CD4-positive, alpha-beta T cell treated with Interleukin-17A for 1 hour (primary cell): ENCODE measurements around the gene CIAPIN1.
"Not testable (repeated sequence)": the region's sequence is repeated elsewhere in the genome, so short reads cannot be mapped to it uniquely, and the experiment has no call there.

Experiments used
- DNase-seq: peaks from one replicate; pipeline ENCODE4 v3.0.0-alpha.2; 2020

The CIAPIN1 gene

DNA sequence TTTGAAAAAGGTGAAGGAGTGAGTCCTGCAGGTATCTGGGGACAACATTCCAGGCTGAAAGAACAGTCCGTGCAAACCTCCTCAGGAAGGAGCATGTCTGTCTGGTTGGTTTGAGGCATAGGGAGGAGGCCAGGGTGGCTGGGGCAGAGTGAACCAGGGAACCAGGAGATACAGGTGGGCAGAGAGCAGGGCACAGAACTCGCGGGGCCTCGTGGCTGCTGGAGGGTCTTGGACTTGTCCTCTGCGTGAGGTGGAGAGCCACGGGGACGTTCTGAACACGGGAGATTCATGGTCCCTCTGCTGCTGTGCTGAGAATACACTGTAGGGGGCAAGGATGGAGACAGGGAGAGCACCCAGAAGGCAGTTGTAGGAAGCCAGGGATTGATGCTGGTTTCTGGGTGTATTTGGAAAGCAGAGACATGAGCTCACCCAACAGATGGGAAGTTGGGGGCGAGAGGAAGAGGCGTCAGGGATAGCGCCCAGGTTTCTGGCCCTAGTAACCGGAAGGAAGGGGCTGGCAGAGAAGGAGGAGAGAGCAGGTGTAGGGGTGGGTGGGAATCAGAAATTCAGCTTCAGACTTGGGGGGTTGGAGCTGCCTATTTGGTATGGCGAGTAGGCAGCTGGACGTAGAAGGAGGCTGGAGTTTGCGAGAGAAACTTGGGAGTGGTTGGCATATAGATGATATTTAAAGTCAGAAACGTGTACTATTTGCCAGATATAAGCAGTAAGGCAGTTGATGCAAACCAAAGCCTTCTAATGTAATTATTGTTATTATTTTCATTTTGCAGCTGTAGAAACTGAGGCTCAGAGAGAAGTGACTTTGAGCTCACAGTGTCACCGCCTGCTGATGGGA is 43.0 kb downstream of the CIAPIN1 start, which contains the start of gene CCL17:
Gene CCL17, plus strand, starts transcription at position 803 of the 853 bp plus-strand sequence. CDS start 9,166 bp downstream, outside the sequence.
- DNase-seq = no peak

DNA sequence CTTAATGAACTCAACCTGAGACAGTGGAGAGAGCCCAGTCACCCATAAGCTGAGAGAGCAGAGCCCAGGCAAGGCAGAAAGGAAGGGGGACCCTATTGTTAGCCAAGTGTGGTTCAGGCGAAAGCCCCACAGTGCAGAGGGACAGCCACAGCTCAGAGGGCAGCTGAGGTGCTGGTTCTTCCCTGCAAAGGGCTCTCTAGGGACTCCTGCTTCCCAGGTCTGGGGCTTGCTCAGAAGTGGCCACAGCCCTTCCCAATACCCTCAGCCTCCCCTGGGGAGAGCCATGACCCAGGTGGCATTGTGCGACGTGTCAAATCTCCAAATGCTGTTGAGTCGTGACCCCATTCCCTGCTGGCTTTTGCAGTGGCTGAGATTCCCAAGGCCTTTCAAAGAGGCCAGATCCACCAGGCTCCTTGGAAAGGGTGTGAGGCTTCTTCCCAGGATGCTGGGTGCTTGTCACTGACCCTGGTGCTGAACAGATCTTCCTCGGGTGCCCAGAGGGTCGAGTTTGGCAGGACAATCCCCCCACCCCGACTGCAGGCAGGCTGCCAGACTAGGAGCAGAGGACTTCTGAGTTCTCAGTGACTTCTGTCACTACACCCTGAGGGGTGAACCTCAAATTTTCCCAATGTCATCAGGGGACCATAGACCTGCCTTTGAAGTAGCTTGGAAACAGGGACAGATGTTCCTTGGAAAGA is 45.1 kb downstream of the CIAPIN1 start:
- DNase-seq = no peak

DNA sequence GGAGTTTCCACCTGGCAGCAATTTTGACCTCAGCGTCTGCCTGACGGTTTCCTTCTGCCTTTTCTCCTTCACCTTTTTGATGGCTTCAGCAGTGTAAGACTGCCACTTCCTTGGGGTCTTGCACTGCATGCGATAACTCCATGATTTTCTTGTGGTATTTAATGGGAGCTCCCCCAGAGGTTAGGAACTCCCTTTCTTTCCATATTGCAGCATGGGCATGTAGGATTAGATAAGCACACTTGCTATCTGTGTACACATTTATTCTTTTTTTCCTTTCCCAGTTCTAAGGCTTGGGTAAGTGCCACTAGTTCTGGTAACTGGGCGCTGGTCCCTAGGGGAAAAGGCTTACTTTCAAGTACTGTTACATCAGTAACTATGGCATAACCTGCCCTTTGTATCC is 49.7 kb downstream of the CIAPIN1 start:
- DNase-seq = not testable (repeated sequence)

DNA sequence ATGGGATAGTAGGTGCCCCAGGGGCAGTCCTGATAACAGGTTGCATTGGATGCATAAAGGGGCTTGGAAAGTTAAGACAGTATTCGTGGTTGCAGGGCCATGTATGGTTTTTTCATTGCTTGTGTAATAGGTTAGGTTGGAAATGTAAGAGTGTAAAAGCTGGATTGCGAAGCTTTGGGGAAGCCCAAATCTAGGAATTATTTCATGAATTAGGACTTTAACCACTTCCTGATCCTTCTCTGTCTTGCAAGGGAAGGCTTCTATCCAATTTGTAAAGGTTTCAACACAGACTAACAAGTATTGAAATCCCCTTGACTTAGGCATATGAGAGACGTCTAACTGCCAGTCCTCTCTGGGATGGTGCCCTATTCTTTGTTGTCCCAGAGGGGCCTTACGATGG is 50.4 kb downstream of the CIAPIN1 start:
- no peak for DNase-seq

DNA sequence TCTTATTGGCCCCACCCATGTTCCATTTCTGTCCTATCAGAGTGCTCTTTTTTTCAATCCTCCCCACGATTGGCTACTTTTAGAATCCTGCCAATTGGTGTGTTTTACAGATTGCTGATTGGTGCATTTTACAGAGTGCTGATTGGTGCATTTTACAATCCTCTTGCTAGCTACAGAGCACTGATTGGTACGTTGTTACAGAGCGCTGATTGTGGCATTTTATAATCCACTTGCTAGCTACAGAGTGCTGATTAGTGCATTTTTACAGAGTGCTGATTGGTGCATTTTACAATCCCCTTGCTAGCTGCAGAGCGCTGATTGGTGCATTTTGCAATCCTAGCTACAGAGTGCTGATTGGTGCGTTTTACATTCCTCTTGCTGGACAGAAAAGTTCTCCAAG is 52.2 kb downstream of the CIAPIN1 start:
- DNase-seq = no peak

DNA sequence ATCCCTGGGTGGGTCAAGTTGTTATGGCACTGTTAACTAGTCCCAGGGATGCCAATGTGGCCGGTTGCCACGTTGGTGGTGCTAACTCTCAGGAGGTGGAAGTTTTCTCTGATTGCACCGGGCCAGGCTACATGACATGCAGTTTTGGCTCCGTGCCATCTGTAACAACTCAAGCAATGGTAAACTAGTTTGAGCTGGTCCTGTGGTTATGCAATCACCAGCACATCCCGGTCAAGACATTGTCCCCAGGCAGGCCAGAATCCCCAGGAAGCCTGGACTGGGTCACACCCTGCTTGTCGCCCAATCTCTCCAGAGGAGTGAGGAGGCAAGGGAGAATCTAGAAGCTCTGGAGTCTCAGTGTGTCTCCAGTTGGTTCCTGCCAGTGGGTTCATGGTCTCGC is 52.7 kb downstream of the CIAPIN1 start:
- DNase-seq = no peak

DNA sequence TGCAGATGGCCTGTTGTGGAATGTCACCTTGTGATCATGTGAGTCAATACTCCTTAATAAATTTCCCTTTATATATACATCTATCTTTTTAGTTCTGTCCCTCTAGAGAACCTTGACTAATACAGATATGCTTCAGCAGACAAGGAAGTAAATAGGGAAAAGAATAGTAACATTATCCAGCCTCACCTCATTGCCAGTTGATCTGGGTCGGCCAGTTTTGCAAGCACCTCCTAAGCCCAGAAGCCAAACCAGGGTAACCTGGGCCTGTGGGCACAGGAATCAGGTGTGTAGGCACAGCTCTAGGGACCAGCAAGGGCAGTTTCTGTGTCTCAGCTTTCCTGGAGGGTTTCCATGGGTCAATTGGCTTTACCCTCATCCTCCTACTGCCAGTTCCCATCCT is 54.5 kb downstream of the CIAPIN1 start:
- no peak for DNase-seq

DNA sequence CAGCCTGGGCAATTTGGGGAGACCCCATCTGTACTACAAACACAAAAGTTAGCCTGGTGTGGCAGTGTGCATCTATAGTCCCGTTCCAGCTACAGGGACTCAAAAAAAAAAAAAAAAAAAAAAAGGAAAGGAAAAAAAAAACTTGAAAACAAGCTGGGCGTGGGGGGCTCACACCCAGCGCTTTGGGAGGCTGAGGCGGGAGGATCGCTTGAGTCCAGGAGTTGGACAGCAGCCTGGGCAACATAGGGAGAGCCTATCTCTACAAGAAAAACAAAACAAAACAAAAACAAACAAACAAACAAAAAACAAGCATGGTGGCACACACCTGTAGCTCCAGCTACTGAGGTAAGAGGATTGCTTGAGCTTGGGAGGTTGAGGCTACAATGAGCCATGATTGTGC is 55.5 kb downstream of the CIAPIN1 start:
- DNase-seq = no peak

DNA sequence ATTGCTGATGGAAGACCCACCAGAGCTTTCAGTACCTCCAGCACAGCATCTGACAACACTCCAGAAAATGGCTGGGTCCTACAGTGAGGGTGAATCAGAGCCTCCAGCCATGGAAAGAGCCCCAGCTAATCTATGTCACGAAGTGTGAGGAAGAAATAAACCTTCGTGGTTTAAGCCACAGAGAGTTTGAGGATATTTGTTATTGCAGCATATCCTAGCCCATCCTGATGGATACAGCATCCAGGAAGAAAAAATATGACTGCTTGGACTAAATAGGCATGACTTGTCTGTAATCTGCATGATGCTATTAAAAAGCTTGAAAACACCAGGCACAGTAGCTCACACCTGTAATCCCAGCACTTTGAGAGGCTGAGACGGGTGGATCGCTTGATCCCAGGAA is 55.9 kb downstream of the CIAPIN1 start:
- no peak for DNase-seq

DNA sequence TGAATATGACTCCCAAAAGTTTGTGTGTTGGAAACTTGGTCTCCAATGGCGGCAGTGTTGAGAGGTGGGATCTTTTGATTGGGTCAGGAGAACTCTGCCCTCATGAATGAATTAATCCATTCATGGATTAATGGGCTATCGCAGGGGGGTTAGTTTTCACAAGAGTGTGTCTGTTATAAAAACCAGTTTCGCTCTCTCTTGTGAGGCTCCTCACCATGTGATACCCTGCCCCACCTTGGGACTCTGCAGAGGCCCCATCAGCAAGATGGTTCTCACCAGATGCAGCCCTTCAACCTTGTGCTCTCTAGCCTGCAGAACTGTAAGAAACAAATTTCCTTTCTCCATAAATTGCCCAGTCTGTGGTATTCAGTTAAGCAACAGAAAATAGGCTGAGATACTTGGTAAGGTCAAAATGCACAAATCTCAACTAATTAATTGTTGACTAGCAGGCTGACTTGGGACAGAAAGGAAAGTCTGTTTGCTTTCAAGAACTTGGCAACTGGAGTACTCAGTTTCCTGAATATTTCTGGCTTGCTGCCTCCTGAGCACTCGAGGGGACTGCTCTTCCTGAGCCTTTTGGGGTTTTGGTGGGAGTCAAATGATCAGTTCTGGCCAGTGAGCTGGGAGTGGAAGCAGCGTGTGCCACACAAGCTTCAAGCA is 56.4 kb downstream of the CIAPIN1 start:
- DNase-seq = no peak

DNA sequence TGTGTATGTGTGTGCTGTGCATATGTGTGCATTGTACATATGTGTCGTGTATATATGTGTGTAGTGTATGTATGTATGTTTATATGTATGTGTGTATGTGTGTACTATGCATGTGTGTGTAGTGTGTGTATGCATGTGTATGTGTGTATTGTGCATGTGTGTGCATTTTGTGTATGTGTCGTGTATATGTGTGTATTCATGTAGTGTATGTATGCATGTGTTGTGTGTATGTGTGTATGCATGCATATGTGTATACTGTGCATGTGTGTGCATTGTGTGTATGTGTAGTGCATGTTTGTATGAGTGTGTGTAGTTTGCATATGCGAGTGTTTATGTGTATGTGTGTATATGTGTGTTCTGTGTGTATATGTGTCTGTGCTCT is 58.1 kb downstream of the CIAPIN1 start:
- DNase-seq = no peak

DNA sequence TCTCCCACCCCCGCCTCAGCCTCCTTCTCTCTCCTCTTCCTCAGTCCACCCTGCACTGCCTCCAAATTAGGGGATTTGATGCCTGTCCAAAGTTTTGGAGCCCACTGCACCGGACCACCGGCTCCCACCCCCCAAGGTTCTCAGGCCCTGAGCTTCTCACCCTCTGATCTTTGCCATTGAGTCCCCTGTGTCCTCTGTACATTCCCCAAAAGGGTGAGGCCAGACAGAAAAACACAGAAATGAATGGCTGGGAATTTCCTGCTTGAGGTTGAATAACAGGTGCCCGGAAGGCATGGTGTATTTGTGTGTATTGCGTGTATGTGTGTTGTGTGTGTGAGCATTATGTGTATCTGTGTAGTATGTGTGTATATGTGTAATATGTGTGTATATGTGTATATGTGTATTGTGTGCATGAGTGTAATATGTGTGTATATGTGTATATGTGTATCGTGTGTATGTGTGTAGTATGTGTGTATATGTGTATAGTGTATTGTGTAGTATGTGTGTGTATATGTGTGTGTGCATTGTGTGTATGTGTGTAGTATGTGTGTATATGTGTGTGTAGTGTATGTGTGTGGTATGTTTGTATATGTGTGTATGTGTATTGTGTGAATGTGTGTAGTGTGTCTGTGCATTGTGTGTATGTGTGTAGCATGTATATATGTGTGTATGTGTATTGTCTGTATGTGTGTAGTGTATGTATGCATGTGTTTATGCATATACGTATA is 58.7 kb downstream of the CIAPIN1 start:
- no peak for DNase-seq

DNA sequence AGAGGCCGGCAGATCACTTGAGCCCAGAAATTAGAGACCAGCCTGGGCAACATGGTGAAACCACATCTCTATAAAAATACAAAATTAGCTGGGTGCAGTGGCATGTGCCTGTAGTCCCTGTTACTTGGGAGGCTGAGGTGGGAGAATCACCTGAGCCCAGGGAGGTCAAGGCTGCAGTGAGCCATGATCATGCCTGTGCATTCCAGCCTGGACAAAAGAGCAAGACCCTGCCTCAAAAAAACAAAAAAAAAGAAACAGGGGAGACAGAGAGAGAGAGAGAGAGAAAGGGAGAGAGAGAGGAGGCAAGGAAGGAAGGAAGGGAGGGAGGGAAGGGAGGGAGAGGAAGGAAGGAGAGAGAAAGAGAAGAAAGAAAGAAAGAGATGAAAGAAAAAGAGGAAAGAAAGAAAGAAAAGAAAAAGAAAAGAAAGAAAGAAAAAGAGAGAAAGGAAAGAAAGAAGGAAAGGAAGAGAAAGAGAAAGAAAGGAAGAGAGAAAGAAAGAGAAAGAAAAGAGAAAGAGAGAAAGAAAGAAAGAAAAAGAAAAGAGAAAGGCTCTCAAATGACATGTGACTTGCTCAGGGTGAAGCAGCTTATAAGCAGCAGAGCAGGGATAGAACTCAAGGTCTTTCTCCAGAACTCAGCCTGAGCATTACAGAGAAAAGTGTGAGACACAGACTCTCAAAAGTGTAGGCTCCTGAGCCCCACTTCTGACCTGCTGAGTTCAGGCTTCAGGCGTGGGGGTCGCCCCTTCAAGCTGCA is 59.4 kb downstream of the CIAPIN1 start:
- DNase-seq = no peak

DNA sequence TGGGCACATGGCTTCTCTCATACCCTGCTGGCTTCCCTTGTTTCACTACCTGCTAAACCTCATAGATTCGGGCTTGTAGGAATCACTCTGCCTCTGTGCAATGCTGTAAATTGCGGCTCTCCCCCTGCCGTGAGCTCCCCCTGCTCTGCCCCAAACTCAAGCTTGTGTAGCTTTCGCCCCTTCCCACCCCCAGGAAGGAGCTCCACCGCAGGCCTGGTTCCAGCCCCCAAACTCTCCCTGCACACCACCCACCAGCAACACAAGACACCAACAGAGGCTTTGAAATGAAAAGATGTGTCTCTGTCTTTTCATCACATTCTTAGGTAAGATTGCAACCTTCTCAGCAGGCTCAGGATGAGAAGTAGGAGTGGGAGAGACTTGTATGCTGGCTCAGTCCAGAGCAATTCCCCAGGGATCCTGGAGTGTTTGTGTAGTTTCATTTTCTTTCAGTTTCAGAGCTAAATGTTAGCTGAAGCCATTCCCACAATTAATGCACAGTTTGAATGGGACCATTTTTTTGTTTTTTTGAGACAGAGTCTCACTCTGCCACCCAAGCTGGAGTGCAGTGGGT is 60.7 kb downstream of the CIAPIN1 start:
- no peak for DNase-seq

DNA sequence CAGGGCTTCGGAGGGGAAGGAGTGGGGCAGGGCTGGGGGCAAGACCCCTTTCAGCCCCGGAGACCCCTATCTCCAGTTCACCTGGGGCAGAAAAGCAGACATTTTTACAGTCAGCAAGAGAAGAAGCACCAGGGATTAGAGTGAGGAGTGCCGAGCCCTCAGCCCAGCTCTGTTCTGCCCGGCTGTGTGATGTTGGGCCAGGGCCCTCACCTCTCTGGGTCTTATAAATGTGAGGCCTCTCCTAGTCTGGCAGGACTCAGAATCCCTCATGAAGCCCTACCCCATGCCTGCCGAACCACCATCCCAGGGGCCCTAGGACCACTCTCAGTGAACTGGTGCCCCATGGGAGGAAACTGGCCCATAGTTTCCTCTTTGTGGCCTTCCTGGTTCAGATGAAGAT is 62.1 kb downstream of the CIAPIN1 start:
- DNase-seq = no peak

DNA sequence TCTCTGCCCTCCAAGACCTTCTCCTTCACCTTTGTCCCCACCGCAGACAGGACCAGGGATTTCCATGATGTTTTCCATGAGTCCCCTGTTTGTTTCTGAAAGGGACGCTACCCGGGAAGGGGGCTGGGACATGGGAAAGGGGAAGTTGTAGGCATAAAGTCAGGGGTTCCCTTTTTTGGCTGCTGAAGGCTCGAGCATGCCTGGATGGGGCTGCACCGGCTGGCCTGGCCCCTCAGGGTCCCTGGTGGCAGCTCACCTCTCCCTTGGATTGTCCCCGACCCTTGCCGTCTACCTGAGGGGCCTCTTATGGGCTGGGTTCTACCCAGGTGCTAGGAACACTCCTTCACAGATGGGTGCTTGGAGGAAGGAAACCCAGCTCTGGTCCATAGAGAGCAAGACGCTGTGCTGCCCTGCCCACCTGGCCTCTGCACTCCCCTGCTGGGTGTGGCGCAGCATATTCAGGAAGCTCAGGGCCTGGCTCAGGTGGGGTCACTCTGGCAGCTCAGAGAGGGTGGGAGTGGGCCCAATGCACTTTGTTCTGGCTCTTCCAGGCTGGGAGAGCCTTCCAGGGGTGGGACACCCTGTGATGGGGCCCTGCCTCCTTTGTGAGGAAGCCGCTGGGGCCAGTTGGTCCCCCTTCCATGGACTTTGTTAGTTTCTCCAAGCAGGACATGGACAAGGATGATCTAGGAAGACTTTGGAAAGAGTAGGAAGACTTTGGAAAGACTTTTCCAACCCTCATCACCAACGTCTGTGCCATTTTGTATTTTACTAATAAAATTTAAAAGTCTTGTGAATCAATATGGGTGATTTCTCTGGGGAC is 62.7 kb downstream of the CIAPIN1 start:
- DNase-seq = no peak

DNA sequence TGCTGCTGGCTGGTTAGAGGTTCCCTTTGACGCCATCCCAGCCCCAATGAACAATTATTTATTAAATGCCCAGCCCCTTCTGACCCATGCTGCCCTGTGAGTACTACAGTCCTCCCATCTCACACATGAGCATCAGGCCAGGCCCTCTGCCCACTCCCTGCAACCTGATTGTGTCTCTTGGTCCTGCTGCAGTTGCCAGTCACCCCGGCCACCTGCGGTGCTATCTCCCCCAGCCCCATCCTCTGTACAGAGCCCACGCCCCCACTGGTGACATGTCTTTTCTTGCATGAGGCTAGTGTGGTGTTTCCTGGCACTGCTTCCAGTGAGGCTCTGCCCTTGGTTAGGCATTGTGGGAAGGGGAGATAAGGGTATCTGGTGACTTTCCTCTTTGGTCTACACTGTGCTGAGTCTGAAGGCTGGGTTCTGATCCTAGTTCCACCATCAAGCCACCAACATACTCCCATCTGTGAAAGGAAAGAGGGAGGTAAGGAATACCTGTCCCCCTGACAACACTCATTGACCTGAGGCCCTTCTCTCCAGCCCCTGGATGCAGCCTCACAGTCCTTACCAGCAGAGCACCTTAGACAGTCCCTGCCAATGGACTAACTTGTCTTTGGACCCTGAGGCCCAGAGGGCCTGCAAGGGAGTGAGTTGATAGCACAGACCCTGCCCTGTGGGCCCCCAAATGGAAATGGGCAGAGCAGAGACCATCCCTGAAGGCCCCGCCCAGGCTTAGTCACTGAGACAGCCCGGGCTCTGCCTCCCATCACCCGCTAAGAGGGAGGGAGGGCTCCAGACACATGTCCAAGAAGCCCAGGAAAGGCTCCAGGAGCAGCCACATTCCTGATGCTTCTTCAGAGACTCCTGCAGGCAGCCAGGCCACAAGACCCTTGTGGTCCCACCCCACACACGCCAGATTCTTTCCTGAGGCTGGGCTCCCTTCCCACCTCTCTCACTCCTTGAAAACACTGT is 63.6 kb downstream of the CIAPIN1 start:
- DNase-seq = no peak

DNA sequence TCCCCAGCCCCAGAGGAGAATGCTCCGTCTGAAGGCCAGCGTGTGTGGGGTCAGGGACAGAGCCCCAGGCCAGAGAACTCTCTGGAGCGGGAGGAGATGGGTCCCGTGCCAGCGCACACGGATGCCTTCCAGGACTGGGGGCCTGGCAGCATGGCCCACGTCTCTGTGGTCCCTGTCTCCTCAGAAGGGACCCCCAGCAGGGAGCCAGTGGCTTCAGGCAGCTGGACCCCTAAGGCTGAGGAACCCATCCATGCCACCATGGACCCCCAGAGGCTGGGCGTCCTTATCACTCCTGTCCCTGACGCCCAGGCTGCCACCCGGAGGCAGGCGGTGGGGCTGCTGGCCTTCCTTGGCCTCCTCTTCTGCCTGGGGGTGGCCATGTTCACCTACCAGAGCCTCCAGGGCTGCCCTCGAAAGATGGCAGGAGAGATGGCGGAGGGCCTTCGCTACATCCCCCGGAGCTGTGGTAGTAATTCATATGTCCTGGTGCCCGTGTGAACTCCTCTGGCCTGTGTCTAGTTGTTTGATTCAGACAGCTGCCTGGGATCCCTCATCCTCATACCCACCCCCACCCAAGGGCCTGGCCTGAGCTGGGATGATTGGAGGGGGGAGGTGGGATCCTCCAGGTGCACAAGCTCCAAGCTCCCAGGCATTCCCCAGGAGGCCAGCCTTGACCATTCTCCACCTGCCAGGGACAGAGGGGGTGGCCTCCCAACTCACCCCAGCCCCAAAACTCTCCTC is 64.5 kb downstream of the CIAPIN1 start:
- DNase-seq = no peak
